SK-N-SH (cell line): ENCODE measurements around the gene SZT2. TPM values are rescaled to one million over a fixed set of nuclear protein-coding genes. Genes with fewer than 3 reads are reported as not detected.
"Not testable (repeated sequence)": the region's sequence is repeated elsewhere in the genome, so short reads cannot be mapped to it uniquely, and the experiment has no call there.

Experiments
- CTCF ChIA-PET: fragments of 300-600, 350-600 bp; formaldehyde crosslinking; extraction: SDS; loops from one replicate; lab custom pipeline; 2021; lab: Yijun Ruan, JAX
- POLR2A ChIA-PET: fragments of 350-600 bp; sonication (Branson Sonifier 250); formaldehyde crosslinking; extraction: SDS; loops from one replicate; lab custom pipeline; 2020; ENCODE audit warnings: antibody characterized with exemption, inconsistent platforms; lab: Yijun Ruan, JAX
- DNase-seq: peaks from one replicate; pipeline ENCODE4 v3.0.0; 2012
- H2AFZ ChIP-seq: fragments of 200-600 bp; sonication (generic); 2 replicates; pipeline ENCODE4 v1.8.1; 2016; ENCODE audit warnings: antibody characterized with exemption, mild to moderate bottlenecking, low read depth
- H3F3A ChIP-seq: fragments of 200-600 bp; sonication (generic); replicated peaks from 2 replicates; pipeline ENCODE3; 2016; ENCODE audit warnings: antibody characterized with exemption, mild to moderate bottlenecking; ENCODE audit not compliant: insufficient read depth
- H3K27ac ChIP-seq, 2 experiments: fragments of 200-500 bp in 1 of 2; fragments of 200-600 bp in 1 of 2; sonication (Bioruptor generic) in 1 of 2; sonication (generic), shearing (Covaris generic) in 1 of 2; 2 replicates each; pipeline versions ENCODE4 v1.5.1 to v1.6.1; 2014 to 2016; ENCODE audit warnings: low read depth in 2 of 2, inconsistent platforms in 1 of 2, low read length in 1 of 2, mild to moderate bottlenecking in 1 of 2, mixed read lengths in 1 of 2
- H3K27me3 ChIP-seq: fragments of 200-600 bp; sonication (generic), shearing (Covaris generic); 2 replicates; pipeline ENCODE4 v1.6.1; 2016; ENCODE audit warnings: mixed run types; ENCODE audit not compliant: insufficient read depth
- H3K36me3 ChIP-seq, 2 experiments: fragments of 200-500 bp in 1 of 2; fragments of 200-600 bp in 1 of 2; sonication (Bioruptor generic) in 1 of 2; sonication (generic) in 1 of 2; replicated peaks in 1 of 2; 2 replicates each; pipeline versions ENCODE3 to v1.5.1; 2014 to 2016; ENCODE audit warnings: low read length in 1 of 2, mild to moderate bottlenecking in 1 of 2; ENCODE audit not compliant: insufficient read depth in 2 of 2, control insufficient read depth in 1 of 2
- H3K4me1 ChIP-seq, 2 experiments: fragments of 200-500 bp in 1 of 2; fragments of 200-600 bp in 1 of 2; sonication (Bioruptor generic) in 1 of 2; sonication (generic), shearing (Covaris generic) in 1 of 2; 2 replicates each; pipeline versions ENCODE4 v1.5.1 to v1.6.1; 2014 to 2016; ENCODE audit warnings: low read depth in 1 of 2, low read length in 1 of 2, mixed run types in 1 of 2; ENCODE audit not compliant: insufficient read depth in 2 of 2, control insufficient read depth in 1 of 2
- H3K4me2 ChIP-seq: fragments of 200-600 bp; sonication (generic), shearing (Covaris generic); 2 replicates; pipeline ENCODE4 v1.6.1; 2017; ENCODE audit warnings: mixed run types
- H3K4me3 ChIP-seq, 2 experiments: fragments of 200-500 bp in 1 of 2; fragments of 200-600 bp in 1 of 2; sonication (Bioruptor generic) in 1 of 2; sonication (generic), shearing (Covaris generic) in 1 of 2; 2 replicates each; pipeline versions ENCODE4 v1.5.1 to v1.8.1; 2014 to 2016; ENCODE audit warnings: low read depth in 2 of 2, inconsistent platforms in 1 of 2, low read length in 1 of 2, mild to moderate bottlenecking in 1 of 2, mixed read lengths in 1 of 2, moderate library complexity in 1 of 2
- H3K79me2 ChIP-seq: fragments of 200-600 bp; sonication (generic); 2 replicates; pipeline ENCODE4 v1.8.1; 2017; ENCODE audit warnings: mild to moderate bottlenecking; ENCODE audit not compliant: insufficient read depth
- H3K9ac ChIP-seq: fragments of 200-600 bp; sonication (generic); 2 replicates; pipeline ENCODE4 v1.6.1; 2017; ENCODE audit warnings: mixed run types
- H3K9me2 ChIP-seq: fragments of 200-600 bp; sonication (generic); 2 replicates; pipeline ENCODE4 v1.6.1; 2017; ENCODE audit warnings: mixed run types
- H3K9me3 ChIP-seq: fragments of 200-600 bp; sonication (generic); 2 replicates; pipeline ENCODE4 v1.6.1; 2017; ENCODE audit warnings: mixed run types, mild to moderate bottlenecking, moderate library complexity
- H4K20me1 ChIP-seq: fragments of 200-600 bp; sonication (generic); 2 replicates; pipeline ENCODE4 v1.6.1; 2017; ENCODE audit warnings: mild to moderate bottlenecking, mixed run types; ENCODE audit not compliant: insufficient read depth
- EP300 ChIP-seq, 2 experiments: IDR thresholded peaks; 2 replicates each; pipeline versions ENCODE4 v1.4.0 to v1.6.1; 2012; ENCODE audit warnings: borderline replicate concordance in 1 of 2, low read depth in 1 of 2, low read length in 1 of 2
- MAX ChIP-seq: IDR thresholded peaks from 2 replicates; pipeline ENCODE4 v1.4.0; 2012; ENCODE audit warnings: low read depth
- NFIC ChIP-seq: IDR thresholded peaks from 2 replicates; pipeline ENCODE4 v1.4.0; 2012; ENCODE audit warnings: borderline replicate concordance
- NRF1 ChIP-seq: IDR thresholded peaks from 2 replicates; pipeline ENCODE4 v1.6.1; 2012; ENCODE audit warnings: low read depth, mild to moderate bottlenecking, low read length
- PBX3 ChIP-seq: IDR thresholded peaks from 2 replicates; pipeline ENCODE4; 2012
- REST ChIP-seq: IDR thresholded peaks from 2 replicates; pipeline ENCODE4 v1.6.1; 2012; ENCODE audit warnings: mild to moderate bottlenecking, low read depth, low read length, moderate library complexity
- TCF12 ChIP-seq: IDR thresholded peaks from 2 replicates; pipeline ENCODE4 v1.4.0; 2012
- WGBS: methylation state at CpG from one replicate; pipeline ENCODE4 v1.1.6; 2017; ENCODE audit warnings: low lambda C conversion rate; 5-methylcytosine and 5-hydroxymethylcytosine counted together
- polyA plus RNA-seq, 3 experiments: library from polyadenylated mRNA; depleted of rRNA; stranded (reverse); fragments of >200 nt; gene quantifications; 2 replicates each; pipeline ENCODE4 v1.2.3, GENCODE V29; 2012

The SZT2 gene
- polyA plus RNA-seq, 1 of the 3 experiments (the other 2 are of a cell fraction): 12.9 TPM

GRCh38 chr1:43499898-43500297 lies 110.2 kb downstream of the SZT2 start:
- Histone ChIP-seq H2AFZ (no peak overlapping the region), H4K20me1 (no peaks in the 10 kb centered on the region), H3K27ac (no peak overlapping the region), H3K9me3 (no peaks in the 10 kb centered on the region), H3K79me2 (no peaks in the 10 kb centered on the region), H3K27me3 (no peaks in the 10 kb centered on the region), H3K9me2 (no peaks in the 10 kb centered on the region), H3K4me2 (no peak overlapping the region), H3K4me3 (no peak overlapping the region)
- 75% methylated on average over 6 of the region's 6 CpGs for WGBS
- TF ChIP-seq REST (no peak), TCF12 (no peak), EP300 (IDR thresholded peaks at IDR 0.05; ENCODE audit: borderline replicate concordance in 1 of 2, low read depth in 1 of 2, low read length in 1 of 2) (no peak), NRF1 (no peak), MAX (no peak), PBX3 (no peak), NFIC (no peak)
- TF ChIP-seq, all 33 proteins: peak for 0
- H3K36me3 ChIP-seq: no peaks in the 10 kb centered on the region
- no peaks in the 10 kb centered on the region; a peak in 1 of 4 replicates for H3K4me1 ChIP-seq
- CTCF ChIA-PET: no interaction called here
- no peak overlapping the region for H3K9ac ChIP-seq
- no peak for DNase-seq
- no peaks in the 10 kb centered on the region for H3F3A ChIP-seq
- POLR2A ChIA-PET: no interaction called here

GRCh38 chr1:43501806-43502205 lies 112.1 kb downstream of the SZT2 start:
- H4K20me1 ChIP-seq, H3K9ac ChIP-seq, H3K4me2 ChIP-seq, H3K79me2 ChIP-seq, POLR2A ChIA-PET, H3K4me3 ChIP-seq, H3F3A ChIP-seq, H3K27me3 ChIP-seq, DNase-seq, H3K27ac ChIP-seq, H3K9me3 ChIP-seq, CTCF ChIA-PET, H3K9me2 ChIP-seq, H2AFZ ChIP-seq, H3K4me1 ChIP-seq, H3K36me3 ChIP-seq: not testable (repeated sequence)
- WGBS: 80% methylated on average over 1 of the region's 33 CpGs
